ENCODE results near the gene C2CD3. TPM values are rescaled to one million over a fixed set of nuclear protein-coding genes. Genes with fewer than 3 reads are reported as not detected.

The C2CD3 gene
- total and polyA plus RNA-seq, 9 of the 15 experiments (the other 6 are each of a cell fraction or from before 2014, with no cell fraction given): 4.4 to 20.2 (median 15.4) TPM

DNA sequence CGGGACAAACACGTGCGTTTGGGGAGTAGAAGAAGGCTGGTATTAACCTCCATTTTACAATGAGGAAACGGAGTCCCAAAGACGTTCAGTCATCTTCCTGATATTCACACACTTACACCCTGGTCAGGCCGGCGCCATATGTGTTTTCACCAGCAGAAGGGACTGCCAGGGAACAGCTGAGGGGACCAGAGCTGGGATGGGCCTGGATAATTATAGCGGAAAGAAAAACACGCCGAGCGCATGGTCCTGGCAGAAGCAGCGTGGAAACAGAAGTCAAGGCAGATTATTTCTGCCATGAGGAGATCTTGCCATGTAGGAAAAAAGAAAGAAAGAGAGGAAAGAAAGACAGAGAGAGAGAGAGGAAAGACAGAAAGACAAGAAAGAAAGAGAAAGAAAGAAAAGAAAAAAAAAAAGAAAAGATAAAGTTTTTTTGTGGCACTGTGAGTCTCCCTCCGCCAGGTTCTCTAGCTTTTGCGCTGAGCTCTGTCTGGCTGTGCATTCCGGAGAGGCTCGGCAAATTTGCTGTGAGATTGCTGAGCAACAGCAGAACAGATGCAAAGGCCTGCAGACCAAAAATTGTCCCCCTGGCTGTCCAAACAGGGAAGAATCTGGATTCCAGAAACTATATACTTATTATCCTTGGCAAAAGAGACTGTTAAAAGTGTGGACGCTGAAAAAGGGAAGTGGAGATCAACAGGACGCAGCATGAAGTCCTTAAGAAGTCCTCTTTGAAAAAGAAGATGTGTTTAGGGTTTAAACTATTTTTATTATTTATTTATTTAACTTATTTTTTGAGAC lies 186.9 kb downstream of the C2CD3 start (continued):
- TF ChIP-seq STAT5B (CRISPR knock-in tag; IDR thresholded peaks at IDR 0.05): no peak
- TF ChIP-seq ZNF57 (CRISPR knock-in tag; IDR thresholded peaks at IDR 0.05): no peak
- peak; percentile 36 for TF ChIP-seq RBM39 (optimal IDR thresholded peaks at IDR 0.05; ENCODE audit: low read depth, low read length)
- no peak for TF ChIP-seq SRSF1 (IDR thresholded peaks at IDR 0.05; ENCODE audit: low read depth, low read length)

DNA sequence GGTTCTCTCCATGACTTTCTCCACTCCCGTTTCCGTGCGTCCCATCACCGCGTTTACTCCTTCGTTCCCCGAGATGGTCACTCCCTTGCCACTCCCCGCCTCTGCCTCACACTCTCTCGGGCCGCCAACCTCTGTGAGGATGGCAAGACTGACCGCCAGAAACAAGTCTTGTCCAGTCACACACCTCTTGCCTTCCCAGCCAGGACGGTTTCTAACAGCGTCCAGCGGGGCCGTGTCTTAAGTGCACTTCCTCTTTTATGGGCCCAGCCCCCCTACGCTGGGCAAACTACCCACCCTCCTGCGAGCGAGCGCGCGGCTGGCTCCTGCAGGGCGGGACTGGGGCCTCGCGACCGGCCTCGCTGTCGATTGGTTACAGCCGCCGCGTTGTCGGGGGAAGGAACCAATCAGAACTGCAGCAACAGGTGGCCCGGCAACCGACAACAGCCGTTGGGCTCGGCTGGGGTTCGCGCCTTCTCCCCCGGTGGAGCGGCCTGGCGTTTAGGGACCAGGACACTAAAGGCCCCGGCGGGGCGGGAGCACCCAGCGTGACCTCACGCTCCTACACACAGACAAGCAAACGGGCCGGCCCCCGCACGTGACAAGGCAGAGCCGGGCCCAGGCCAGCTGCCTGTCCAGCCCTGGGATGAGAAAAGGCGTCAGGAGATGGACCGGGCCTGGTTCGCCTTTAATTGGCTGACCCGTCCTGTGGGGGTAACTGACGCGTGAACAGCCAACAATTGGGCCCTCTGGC lies 187.6 kb downstream of the C2CD3 start:
- H3K4me2 ChIP-seq (ENCODE audit: insufficient read depth, low read length): peak overlapping the region; percentile 98
- intact Hi-C loops (cut with micrococcal nuclease): loop anchor here (1.0 to 5.0 kb wide), 2 partner anchors 28 to 189 kb away; partner anchors contain the start of genes C2CD3 and PPME1
- no peaks in the 10 kb centered on the region for H3K9me3 ChIP-seq (replicated peaks; ENCODE audit: control insufficient read depth, insufficient read depth, low read depth, low read length)
- peaks cover 41 to 53% of the 10 kb centered on the region in 2 experiments for H3K4me1 ChIP-seq (replicated peaks in 1 of 2; ENCODE audit: control insufficient read depth in 2 of 2, insufficient read depth in 2 of 2, low read length in 2 of 2)
- in situ Hi-C loops (cut with MboI): no loop called here
- H3K36me3 ChIP-seq (ENCODE audit: control insufficient read depth, insufficient read depth, low read length): peaks cover 34% of the 10 kb centered on the region
- ATAC-seq (peak; percentile 87), DNase-seq (ENCODE audit: extremely low read depth in 1 of 4, low spot score in 3 of 4) (peak; percentile 96 to 99 (median 98)), FAIRE-seq (peak; percentile 81)
- no peaks in the 10 kb centered on the region for H3K27me3 ChIP-seq (ENCODE audit: control insufficient read depth in 2 of 2, insufficient read depth in 2 of 2, low read length in 2 of 2)
- POLR2A ChIA-PET: interaction anchor here (0.6 to 5.8 kb wide), 16 partner anchors 12 to 1156 kb away, joined by 3 to 54 read pairs (median 4); partner anchors contain the start of genes C2CD3 and PPME1
- peaks cover 3% of the 10 kb centered on the region for H3K9me1 ChIP-seq (ENCODE audit: control insufficient read depth, insufficient read depth, low read length)
- CTCF ChIA-PET (ENCODE audit: low intra/inter-chr PET ratio): no interaction called here
- H4K20me1 ChIP-seq (replicated peaks; ENCODE audit: control insufficient read depth, insufficient read depth, low read length): no peaks in the 10 kb centered on the region; the same call in 1 of the 2 replicates
- H3K27ac ChIP-seq (ENCODE audit: extremely low read depth, low read depth, low read length): peak overlapping the region; percentile 99
- H3K4me3 ChIP-seq: peak overlapping the region; percentile 67
- H3K9ac ChIP-seq (ENCODE audit: insufficient read depth in 1 of 2, low read depth in 2 of 2, low read length in 2 of 2): peak overlapping the region; percentile 85 to 96
- no TSS peak for BruUV-seq (replicated peaks)
- peaks cover 44% of the 10 kb centered on the region for H3K79me2 ChIP-seq (ENCODE audit: control insufficient read depth, insufficient read depth, low read length)
- peak overlapping the region; percentile 97 for H2AFZ ChIP-seq (ENCODE audit: low read depth, low read length)
- WGBS (ENCODE audit: insufficient coverage, low coverage, missing lambda C conversion rate): 1% methylated on average over 49 of the region's 56 CpGs
- TF ChIP-seq GTF2A2 (tag; IDR thresholded peaks at IDR 0.05): no peak; the same call in 1 of the 2 replicates
- peak; percentile 76; the same call in 1 of the 2 replicates for TF ChIP-seq SMARCA5 (IDR thresholded peaks at IDR 0.05)
- 0 out of 2 replicates have a peak, but pooled peaks have one; percentile 23 for TF ChIP-seq ETV1 (tag; conservative IDR thresholded peaks at IDR 0.05; ENCODE audit: low read depth)
- TF ChIP-seq THAP7 (CRISPR knock-in tag; IDR thresholded peaks at IDR 0.05): no peak
- no peak for TF ChIP-seq NFE2L1 (tag; IDR thresholded peaks at IDR 0.05; ENCODE audit: borderline replicate concordance, low read depth)
- TF ChIP-seq, protein P1, sequence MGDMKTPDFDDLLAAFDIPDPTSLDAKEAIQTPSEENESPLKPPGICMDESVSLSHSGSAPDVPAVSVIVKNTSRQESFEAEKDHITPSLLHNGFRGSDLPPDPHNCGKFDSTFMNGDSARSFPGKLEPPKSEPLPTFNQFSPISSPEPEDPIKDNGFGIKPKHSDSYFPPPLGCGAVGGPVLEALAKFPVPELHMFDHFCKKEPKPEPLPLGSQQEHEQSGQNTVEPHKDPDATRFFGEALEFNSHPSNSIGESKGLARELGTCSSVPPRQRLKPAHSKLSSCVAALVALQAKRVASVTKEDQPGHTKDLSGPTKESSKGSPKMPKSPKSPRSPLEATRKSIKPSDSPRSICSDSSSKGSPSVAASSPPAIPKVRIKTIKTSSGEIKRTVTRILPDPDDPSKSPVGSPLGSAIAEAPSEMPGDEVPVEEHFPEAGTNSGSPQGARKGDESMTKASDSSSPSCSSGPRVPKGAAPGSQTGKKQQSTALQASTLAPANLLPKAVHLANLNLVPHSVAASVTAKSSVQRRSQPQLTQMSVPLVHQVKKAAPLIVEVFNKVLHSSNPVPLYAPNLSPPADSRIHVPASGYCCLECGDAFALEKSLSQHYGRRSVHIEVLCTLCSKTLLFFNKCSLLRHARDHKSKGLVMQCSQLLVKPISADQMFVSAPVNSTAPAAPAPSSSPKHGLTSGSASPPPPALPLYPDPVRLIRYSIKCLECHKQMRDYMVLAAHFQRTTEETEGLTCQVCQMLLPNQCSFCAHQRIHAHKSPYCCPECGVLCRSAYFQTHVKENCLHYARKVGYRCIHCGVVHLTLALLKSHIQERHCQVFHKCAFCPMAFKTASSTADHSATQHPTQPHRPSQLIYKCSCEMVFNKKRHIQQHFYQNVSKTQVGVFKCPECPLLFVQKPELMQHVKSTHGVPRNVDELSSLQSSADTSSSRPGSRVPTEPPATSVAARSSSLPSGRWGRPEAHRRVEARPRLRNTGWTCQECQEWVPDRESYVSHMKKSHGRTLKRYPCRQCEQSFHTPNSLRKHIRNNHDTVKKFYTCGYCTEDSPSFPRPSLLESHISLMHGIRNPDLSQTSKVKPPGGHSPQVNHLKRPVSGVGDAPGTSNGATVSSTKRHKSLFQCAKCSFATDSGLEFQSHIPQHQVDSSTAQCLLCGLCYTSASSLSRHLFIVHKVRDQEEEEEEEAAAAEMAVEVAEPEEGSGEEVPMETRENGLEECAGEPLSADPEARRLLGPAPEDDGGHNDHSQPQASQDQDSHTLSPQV (IDR thresholded peaks at IDR 0.05): peak; percentile 98
- TF ChIP-seq BRF1 (IDR thresholded peaks at IDR 0.05; ENCODE audit: borderline replicate concordance, extremely low read depth, insufficient read length): no peak
- peak; percentile 88; the same call in 1 of the 2 replicates for TF ChIP-seq NR4A1 (CRISPR knock-in tag; IDR thresholded peaks at IDR 0.05)
- peak; percentile 88 for TF ChIP-seq NR4A1 (tag; IDR thresholded peaks at IDR 0.05)
- TF ChIP-seq ZNF75A (CRISPR knock-in tag; IDR thresholded peaks at IDR 0.05): no peak
- 0 out of 2 replicates have a peak, but pooled peaks have one; percentile 57 for TF ChIP-seq SIN3B (IDR thresholded peaks at IDR 0.05; ENCODE audit: low read depth)
